Femur (tissue), 1 donor: ENCODE results near the gene ME2.
A peak's percentile ranks its signal among the peaks of the same experiment; 100 is the strongest.
"Not testable (repeated sequence)": the region's sequence is repeated elsewhere in the genome, so short reads cannot be mapped to it uniquely, and the experiment has no call there.

Experiments used
- DNase-seq: peaks from one replicate; pipeline ENCODE4 v3.0.0-alpha.2; 2017

The ME2 gene

DNA sequence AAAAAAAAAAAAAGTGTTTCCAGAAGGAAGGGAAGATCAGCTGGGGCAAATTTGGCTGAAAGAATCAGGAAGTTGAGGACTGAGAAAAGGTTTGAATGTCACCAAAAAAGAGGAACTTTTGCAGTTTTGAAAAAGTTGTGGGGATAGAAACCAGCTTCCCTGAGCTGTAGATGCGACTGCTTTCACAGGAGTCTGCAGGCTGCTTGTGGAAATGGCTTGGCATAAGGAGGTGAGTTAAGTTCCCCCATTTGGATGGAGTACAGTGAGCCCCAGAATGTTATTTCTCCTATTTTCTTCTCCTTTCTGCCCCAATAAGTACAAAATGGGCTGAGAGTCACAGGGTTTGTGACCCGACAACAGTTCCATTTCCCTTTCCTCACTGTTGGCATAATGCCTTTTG, 16.5 kb upstream of the ME2 start:
- no peak for DNase-seq

DNA sequence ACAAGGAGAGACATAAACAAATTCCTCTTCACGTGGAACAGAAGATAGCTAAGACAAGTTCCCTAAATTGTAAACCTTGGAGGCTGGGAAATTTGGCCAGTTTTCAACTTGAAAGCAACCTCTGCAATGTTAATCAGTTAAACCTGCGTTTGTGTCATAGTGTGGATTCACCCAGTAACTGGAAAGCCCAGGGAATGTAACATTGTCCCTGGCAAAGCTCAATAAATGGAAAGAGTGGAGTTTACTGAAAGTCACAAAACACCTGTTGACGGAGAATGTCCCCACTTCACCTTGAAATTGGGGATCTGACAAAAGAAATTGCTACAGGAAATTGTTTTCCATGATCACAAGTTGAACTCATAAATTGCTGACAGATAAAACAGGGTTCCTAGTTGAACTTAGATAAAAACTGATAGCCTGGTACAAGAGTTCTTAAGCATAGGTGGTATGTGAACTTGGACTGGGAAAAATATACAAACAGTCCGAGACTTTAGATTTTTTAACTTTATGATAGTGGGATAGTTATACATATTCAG, 15.0 kb upstream of the ME2 start:
- DNase-seq: no peak

DNA sequence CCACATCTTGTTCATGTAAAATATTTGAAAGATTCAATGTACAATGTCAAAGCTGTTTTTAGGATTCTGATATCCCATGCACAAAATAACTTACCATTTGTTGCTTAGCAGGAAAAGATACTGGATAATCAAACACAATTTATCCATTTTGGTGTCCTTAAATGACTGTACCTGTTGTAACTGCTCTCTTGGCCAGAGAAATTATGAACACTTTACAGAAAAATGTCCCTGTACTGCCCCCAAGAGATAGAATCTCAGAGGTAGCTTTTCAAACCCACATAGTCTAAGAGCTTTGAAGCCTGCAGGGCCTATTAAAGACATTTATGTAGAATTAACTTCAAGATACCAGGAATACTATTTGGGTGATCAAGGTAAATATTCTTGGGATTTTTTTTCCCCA, 12.2 kb upstream of the ME2 start:
- DNase-seq: no peak

DNA sequence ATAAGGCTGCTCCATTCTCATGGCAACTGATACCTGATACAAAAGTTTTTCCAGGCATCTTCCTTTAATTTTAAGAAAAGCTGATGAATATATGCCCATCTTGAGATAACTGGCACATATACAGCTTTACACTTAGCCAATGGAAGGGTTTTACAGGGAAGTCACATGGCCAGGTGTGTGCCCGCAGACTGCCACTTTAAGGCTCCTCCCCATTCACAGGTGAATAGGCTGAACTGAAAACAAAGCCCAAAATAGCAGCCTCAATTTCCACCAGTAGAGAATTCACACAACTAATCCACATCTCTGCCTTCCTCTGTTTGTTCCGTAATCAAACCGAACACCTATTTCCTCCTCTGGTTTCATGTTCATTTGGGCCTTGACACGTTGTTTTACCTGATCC, 9.8 kb upstream of the ME2 start:
- DNase-seq: no peak

DNA sequence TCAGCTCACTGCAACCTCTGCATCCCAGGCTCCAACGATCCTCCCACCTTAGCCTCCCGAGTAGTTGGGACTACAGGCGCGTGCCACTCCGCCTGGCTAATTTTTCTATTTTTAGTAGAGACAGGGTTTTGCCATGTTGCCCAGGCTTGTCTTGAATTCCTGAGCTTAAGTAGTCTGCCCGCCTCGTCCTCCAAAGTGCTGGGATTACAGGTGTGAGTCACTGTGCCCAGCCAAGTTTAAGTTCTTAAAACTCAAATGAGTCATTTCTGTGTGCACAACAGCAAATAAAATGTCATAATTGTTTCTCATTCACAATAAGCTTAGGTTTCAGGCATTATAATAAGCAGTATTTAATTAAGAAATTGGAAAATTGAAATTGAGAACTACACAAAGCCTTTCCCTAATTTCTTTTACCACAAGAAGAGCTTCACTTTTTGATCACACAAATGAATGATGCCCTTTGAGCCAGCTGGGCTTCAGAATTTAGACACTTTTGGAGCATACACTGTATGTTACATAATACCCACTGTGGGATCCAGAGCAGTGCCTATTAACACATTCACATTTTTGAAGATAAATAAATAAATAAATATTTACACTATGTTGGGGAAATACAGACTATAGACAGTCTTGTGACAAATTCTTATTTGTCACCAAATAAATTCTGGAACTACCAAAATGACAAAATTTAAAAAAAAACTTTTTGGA, 8.6 kb upstream of the ME2 start:
- DNase-seq: no peak

DNA sequence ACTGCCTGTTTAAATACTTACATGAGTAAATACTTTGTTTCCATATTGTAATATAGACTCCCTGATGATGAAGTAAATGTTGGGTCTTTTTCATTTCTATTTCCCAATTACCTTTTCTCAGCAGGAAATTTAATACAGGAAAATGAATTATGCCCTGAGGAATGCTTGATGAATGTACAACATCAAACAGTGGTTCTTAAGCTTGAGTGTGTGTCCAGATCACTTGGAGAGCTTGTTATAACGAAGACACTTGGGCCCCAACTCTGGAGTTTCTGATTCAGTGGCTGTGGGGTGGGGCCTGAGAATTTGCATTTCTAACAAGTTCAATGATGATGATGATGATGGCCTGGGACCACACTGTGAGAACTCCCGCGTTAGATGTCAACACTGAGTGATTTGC, 7.1 kb upstream of the ME2 start:
- DNase-seq: no peak

DNA sequence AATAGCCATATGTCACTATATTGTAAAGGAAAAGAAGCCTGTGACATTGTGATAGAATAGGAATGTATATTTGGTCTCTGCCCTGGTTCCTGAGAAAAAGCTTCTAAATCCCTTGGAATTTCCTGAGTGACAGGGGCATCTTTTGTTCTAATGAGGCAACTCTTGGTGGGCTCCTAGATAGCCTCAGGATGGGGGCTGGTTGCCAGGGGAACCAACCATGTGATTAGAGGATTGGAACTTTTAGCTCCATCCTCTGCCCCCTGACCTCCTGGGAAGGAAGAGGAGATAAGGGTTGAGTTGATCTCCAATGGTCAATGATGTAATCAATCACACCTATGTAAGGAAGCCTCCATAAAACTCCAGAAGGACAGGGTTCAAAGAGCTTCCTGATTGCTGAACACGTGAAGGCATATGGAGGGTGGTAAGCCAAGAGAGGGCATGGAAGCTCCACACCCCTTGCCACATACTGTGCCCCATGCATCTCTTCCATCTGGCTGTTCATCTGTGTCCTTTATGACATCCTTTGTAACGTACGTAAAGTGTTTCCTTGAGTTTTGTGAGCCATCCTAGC, 2.9 kb upstream of the ME2 start:
- no peak for DNase-seq

DNA sequence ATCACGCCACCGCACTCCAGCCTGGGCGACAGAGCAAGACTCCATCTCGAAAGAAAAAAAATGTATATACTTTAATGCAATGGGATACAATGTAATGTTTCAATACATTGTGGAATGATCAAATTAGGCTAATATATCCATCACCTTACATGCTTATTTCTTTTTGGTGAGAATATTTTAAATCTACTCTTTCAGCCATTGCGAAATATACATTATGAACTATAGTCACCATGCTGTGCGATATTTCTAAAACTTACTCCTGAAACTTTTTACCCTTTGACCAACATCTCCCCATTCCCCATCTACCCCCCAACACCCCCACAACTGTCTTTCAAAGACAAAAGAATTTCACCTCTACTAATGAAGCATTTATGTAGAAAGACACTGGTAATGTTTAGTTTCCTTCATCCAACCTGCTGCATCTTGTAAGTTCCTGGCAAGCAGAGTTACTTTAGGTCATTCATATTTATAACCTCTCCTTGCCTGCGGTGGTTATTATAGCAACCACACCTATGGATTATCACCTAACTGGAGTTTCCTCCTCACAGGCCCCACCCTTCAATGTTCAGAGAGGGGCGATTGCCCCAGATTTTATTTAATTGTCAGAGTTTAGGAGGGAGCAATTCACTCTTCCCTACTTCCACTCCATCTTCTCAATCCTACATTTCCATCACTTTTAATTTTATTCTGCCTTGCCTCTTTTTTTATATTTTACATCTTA, 1.2 kb upstream of the ME2 start:
- no peak for DNase-seq

DNA sequence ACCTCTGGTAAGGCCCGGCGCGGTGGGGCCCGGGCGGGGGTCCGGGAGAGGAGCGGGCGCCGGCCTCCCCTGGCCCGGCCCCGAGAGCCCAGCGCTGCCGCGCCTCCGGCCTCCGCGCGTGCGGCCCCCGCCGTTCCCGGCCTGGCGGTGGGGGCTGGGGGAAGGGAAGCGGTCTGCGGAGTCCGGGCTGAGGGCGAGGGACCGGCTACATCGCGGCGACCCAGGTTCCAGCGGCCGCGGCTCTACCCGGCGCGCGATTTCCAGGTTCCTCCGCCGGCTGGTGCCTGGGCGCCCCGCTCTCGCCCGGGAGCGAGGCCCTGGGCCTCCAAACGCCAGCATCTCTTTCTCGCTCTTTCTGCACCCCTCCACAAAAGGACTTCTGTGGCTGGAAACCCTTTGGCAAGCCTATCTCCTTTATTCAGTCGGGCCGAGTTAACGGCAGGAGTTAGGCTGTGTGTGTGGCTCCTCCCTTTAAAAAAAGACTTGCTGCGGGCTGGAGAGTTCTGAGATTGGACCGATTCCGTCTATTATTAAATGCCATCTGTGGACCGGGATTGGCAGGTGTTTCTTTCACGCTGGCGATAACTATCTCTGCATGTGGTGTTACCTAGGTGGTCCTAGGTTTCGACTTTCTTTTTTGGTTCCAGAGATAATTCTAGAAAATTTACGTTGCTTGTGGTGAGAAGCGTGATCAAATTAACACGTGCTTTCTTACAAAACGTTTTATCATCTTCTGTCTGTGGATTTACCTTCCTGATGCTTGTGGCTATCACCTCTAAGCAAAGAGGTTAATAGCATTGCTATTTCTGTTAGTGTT, 592 bp downstream of the ME2 start:
- peak; percentile 53 for DNase-seq

DNA sequence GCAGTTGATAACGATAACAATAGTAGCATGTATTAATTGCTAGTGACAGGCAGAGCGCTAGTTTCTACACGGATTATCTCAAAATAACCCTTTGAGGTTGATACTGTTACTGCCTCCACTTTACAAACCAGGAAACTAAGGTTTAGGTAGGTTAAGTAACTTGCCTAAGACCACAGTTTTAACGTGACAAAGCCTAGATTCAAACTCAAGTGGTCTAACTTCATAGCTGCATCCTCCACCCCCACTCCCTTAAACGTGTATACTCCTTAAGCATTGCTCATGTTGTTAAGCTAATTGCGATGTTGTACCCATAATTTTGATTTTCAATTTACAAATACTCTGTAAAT, 1.2 kb downstream of the ME2 start:
- no peak for DNase-seq

DNA sequence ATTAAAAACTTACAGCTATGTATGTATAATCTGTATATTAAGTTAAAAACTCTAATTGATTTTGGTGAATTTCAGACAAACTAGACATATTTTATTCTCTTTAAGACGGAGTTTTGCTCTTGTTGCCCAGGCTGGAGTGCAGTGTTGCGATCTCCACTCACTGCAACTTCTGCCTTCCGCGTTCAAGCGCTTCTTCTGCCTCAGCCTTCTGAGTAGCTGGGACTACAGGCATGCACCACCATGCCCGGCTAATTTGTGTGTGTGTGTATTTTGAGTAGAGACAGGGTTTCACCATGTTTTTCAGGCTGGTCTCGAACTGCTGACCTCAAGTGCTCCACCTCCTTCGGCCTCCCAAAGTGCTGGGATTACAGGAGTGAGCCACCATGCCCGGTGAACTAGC, 2.0 kb downstream of the ME2 start:
- DNase-seq: not testable (repeated sequence)

DNA sequence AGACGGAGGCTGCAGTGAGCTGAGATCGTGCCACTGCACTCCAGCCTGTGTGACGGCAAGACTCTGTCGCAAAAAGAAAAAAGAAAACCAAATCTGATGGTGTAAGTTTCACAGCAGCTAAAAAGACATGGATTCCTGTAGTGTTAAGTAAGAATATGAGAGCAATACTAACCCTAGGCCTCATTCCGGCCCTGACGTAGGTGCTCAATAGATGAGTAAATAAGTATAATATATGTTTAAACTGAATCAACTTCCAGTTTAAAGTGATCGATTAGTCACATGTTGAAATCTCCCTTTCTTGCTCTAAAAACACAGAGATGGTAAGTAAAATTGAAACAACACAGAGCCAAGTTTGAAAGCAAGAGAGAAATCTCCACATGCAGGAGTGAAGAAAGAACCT, 8.0 kb downstream of the ME2 start:
- DNase-seq: no peak

DNA sequence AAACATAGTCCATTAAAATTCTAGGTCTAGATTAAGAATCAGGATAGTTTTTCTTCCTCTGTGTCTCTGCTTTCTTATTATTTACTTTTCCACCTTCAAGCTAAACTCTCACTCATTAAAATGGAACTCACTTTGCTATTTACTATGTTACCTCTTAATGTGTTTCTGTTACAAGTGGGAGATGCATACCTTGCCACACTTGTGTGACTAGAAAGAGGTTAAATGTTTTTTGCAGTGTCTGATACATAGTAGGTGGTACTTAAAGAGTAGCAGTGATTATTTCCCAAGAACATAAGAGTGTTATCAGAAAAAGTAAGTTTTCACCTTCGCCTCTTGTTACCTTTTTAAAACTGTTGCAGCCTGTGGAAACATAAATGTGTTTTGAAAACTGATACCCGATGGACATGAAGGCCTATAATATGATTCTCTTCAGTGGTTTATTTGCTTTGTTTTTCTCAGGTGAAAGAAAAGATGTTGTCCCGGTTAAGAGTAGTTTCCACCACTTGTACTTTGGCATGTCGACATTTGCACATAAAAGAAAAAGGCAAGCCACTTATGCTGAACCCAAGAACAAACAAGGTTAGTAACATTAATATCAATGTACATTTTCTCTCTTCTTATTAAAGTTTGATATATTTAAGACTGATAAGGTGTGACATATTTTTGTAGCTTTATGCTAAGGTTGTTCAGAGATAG, 16.6 kb downstream of the ME2 start:
- no peak for DNase-seq

DNA sequence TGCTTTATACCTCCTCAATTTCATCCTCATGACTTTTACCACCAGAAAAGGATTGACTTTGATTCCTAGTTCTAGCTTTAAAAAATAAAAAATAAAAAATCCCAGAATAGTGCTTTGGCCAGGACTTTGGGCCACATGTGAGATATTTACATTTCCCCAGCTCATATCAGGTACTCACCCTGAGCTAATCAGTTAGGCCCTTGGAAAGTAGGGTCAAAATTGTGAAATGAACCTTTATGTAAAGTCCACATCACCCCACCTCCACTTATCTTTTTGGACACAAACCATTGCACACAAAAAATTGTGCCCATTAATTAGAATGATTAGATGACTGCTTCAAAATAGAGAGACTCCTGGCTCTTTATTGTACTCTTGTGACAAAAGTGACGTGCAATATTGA, 17.2 kb downstream of the ME2 start:
- DNase-seq: no peak

DNA sequence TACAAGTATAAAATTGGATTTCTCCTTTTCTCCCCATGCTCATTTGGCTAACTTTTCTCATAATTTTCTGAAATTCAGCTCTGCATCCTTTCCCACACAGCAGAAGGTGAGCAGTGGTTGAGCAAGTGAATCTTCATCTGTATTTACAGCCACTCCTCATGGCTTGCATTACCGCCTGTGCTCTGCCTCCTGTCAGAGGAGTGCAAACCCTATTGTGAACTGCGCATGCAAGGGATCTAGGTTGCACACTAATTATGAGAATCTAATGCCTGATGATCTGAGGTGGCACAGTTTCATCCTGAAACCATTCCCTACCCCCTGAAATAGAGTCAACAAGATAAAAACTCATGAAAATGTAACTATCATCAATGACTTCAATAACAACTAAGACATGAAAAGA, 20.0 kb downstream of the ME2 start:
- DNase-seq: no peak

DNA sequence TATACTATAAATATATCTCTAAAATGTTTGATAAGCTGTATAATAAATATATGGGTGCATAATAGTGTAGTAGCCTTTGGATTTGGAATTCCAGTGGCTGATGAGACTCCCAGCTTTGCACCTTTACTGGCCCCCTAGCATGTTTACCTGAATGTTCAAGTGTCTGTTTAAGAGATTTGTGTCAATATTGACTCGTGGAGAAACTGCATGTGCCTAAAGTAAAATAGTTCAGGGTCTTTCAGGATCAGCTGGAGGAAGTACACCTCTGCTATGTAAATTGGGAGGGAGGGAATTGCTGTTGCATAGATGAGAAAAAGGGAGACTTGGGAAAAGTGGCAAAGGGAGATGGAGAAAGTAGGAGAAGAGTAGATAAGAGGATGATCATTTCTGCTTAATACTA, 23.9 kb downstream of the ME2 start:
- no peak for DNase-seq

DNA sequence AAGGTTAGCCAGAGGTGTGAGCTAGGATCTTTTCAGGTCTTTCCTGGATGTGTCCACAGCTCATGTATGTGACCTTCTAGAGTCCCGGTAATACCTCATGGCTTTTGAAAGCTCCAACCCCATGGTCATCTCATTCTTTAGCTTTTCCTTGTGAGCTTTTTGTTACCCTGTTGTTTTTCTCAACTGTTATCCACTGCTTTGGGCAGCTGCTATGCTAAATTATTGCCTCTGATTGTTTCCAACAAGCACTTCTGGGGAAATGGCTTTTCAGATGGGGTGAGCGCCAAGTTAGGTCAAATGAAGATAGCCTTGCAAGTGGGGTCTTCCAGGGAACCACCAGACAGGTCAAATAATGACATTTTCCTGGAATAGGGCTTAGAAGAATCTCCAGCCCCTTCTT, 27.9 kb downstream of the ME2 start:
- DNase-seq: no peak

DNA sequence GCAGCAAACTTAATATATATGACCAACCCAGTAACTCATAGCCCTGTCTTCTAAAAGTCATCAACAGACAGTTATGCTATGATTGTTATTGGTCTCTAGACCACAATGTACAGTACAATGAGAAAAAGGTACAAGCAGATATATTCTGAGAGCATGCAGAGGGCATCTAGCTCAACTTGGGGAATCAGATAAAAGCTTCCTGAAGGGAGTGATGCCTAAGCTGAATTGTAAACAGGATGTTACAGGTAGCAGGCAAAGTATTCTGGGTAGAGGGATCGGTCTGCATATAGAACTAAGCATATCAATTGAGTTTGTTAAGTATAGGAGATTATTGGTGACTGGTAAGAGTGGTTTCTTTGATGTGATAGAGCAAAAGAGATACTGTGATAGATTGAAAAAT, 30.3 kb downstream of the ME2 start:
- DNase-seq: no peak

DNA sequence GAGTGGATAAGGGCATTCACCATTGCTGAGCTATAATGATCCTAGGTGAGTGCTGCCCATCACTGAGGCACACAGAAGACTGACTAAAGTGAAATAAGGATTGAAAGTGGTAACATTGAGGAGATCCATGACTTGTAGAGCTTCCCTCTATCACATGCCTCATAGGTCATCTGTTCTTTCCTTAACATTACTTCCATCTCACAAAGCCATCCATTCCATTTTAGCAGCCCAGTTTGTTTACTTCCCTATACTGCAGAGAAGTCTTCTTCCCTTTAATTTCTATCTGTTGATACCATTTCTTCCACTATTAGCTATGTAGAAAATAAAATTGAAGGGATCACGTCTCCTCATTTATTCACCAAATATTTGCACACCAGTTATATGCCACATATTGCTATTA, 32.1 kb downstream of the ME2 start:
- no peak for DNase-seq

DNA sequence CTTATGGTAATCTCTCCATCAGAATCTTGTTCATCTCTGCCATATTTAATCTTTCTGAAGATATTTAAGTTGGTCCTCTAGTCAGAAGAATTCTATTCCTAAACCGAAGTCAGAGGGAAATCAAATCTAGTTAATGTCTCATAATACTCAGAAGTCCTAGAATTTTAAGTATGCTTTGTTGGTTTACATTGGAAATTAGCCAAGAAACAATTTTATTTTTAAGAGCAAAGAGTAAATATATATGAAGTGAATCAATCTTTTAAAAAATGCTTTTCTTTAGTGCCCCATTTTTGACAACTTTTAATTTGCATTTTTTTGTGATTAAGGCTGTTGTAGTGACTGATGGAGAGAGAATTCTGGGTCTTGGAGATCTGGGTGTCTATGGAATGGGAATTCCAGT, 38.1 kb downstream of the ME2 start:
- no peak for DNase-seq

DNA sequence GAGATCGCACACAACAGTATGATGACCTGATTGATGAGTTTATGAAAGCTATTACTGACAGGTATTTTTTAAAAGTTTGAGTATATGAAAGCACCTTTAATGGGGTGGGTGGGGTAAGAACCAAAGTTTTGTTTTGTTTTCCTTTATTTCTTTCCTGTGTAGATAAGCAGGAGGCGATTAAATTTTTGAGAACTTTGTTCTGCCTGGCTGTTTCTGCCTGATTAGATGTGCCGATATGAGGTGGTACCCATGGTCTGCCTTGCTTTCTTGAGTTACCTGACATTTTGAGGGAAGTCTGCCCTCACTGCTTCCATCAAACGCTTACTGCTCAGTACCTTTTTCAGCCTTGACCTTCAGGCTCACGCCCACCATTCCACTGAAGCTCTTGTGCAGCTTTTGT, 39.2 kb downstream of the ME2 start:
- DNase-seq: no peak

DNA sequence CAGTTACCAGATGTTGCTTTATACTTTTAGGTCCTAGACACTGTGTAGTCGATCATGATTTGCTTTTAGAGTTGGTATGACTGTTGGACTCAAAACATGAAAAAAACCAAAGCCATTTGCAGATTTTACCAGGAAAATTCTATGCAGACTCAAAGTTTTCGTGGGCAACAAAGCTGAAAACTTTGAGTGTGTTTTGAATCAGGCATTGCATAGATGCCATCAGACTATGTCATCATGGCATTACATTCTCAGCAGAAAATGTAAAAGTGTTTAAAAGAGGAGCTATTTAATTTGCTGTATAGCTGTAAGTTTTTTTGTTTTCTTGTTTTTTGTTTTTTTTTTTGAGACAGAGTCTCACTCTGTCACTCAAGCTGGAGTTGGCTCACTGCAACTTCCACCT, 45.5 kb downstream of the ME2 start:
- no peak for DNase-seq

DNA sequence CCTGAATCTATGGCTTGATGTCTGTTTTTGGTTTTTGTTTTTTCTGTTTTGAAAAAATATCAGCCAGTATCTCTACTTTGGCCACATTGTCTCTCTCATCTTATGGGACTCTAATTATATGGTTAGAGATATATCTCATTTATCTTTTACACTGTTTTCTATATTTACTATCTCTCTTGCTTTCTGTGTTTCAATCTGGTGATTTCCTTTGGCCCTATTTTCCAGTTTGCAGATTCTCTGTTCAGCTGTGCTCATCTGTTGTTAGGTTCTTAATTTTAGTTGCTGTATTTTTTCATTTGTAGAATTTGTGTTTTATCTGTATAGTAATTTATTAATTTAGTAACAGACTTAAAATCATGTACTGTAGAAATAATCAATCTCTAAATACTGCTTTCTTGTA, 47.6 kb downstream of the ME2 start:
- no peak for DNase-seq
